ENCODE data around the gene EEF1AKMT2.
"Not testable (repeated sequence)": the region's sequence is repeated elsewhere in the genome, so short reads cannot be mapped to it uniquely, and the experiment has no call there.

Gene EEF1AKMT2

GRCh38 chr10:124826262-124826661 lies 34.6 kb upstream of the EEF1AKMT2 start:
- Histone ChIP-seq H3K4me2 (ENCODE audit: low read depth, low read length, poor library complexity, severe bottlenecking) (no peak overlapping the region), H3K9ac (ENCODE audit: low read length) (no peak overlapping the region), H4K20me1 (ENCODE audit: low read depth, low read length) (no peaks in the 10 kb centered on the region), H3K27me3 (ENCODE audit: low read length) (no peaks in the 10 kb centered on the region), H2AFZ (ENCODE audit: low read depth, low read length, severe bottlenecking) (no peak overlapping the region), H3K27ac (ENCODE audit: low read depth, low read length) (no peak overlapping the region), H3K9me3 (ENCODE audit: insufficient read depth, low read length) (no peaks in the 10 kb centered on the region), H3K36me3 (ENCODE audit: low read length) (peaks cover 33% of the 10 kb centered on the region), H3F3A (ENCODE audit: insufficient read depth) (peaks cover 11% of the 10 kb centered on the region; the same call in 1 of the 2 replicates), H3K9me2 (replicated peaks; ENCODE audit: insufficient read depth, low read length) (no peaks in the 10 kb centered on the region), H3K4me3 (ENCODE audit: insufficient read depth, low read length, poor library complexity, severe bottlenecking) (no peak overlapping the region), H3K79me2 (ENCODE audit: insufficient read depth, low read length) (no peaks in the 10 kb centered on the region)
- TF ChIP-seq CTCF (IDR thresholded peaks at IDR 0.05; ENCODE audit: insufficient read depth, low read length, poor library complexity, severe bottlenecking) (no peak), EZH2phosphoT487 (conservative IDR thresholded peaks at IDR 0.05; ENCODE audit: low read length) (no peak)

- Histone ChIP-seq H3K4me2 (ENCODE audit: low read depth, low read length, poor library complexity, severe bottlenecking) (no peak overlapping the region), H3K9ac (ENCODE audit: low read length) (no peak overlapping the region), H3K79me2 (ENCODE audit: insufficient read depth, low read length) (no peaks in the 10 kb centered on the region), H3F3A (ENCODE audit: insufficient read depth) (peaks cover 11% of the 10 kb centered on the region; the same call in 1 of the 2 replicates), H3K9me2 (replicated peaks; ENCODE audit: insufficient read depth, low read length) (no peaks in the 10 kb centered on the region), H3K4me3 (ENCODE audit: insufficient read depth, low read length, poor library complexity, severe bottlenecking) (no peak overlapping the region), H2AFZ (ENCODE audit: low read depth, low read length, severe bottlenecking) (no peak overlapping the region), H3K27me3 (ENCODE audit: low read length) (no peaks in the 10 kb centered on the region), H3K27ac (ENCODE audit: low read depth, low read length) (no peak overlapping the region), H4K20me1 (ENCODE audit: low read depth, low read length) (no peaks in the 10 kb centered on the region), H3K36me3 (ENCODE audit: low read length) (peaks cover 29% of the 10 kb centered on the region), H3K9me3 (ENCODE audit: insufficient read depth, low read length) (no peaks in the 10 kb centered on the region)
- TF ChIP-seq CTCF (IDR thresholded peaks at IDR 0.05; ENCODE audit: insufficient read depth, low read length, poor library complexity, severe bottlenecking) (no peak), EZH2phosphoT487 (conservative IDR thresholded peaks at IDR 0.05; ENCODE audit: low read length) (no peak)
These were observed 34.0 kb upstream of the EEF1AKMT2 start for GRCh38 chr10:124825702-124826101.

GRCh38 chr10:124824932-124825331 lies 33.2 kb upstream of the EEF1AKMT2 start:
- H2AFZ ChIP-seq (ENCODE audit: low read depth, low read length, severe bottlenecking); H3K9me2 ChIP-seq (replicated peaks; ENCODE audit: insufficient read depth, low read length); H3K27ac ChIP-seq (ENCODE audit: low read depth, low read length); H3K4me3 ChIP-seq (ENCODE audit: insufficient read depth, low read length, poor library complexity, severe bottlenecking); H4K20me1 ChIP-seq (ENCODE audit: low read depth, low read length); H3K9ac ChIP-seq (ENCODE audit: low read length); H3K79me2 ChIP-seq (ENCODE audit: insufficient read depth, low read length); H3K9me3 ChIP-seq (ENCODE audit: insufficient read depth, low read length); H3K27me3 ChIP-seq (ENCODE audit: low read length); H3K4me2 ChIP-seq (ENCODE audit: low read depth, low read length, poor library complexity, severe bottlenecking): not testable (repeated sequence)
- Histone ChIP-seq H3F3A (ENCODE audit: insufficient read depth) (peaks cover 11% of the 10 kb centered on the region; the same call in 1 of the 2 replicates), H3K36me3 (ENCODE audit: low read length) (peaks cover 25% of the 10 kb centered on the region)

- Histone ChIP-seq H3K79me2 (ENCODE audit: insufficient read depth, low read length) (no peaks in the 10 kb centered on the region), H3K9ac (ENCODE audit: low read length) (no peak overlapping the region), H3K4me2 (ENCODE audit: low read depth, low read length, poor library complexity, severe bottlenecking) (no peak overlapping the region), H3K36me3 (ENCODE audit: low read length) (peaks cover 26% of the 10 kb centered on the region), H3K4me3 (ENCODE audit: insufficient read depth, low read length, poor library complexity, severe bottlenecking) (no peak overlapping the region), H3K27ac (ENCODE audit: low read depth, low read length) (no peak overlapping the region), H3K9me2 (replicated peaks; ENCODE audit: insufficient read depth, low read length) (no peaks in the 10 kb centered on the region), H3K9me3 (ENCODE audit: insufficient read depth, low read length) (no peaks in the 10 kb centered on the region), H3K27me3 (ENCODE audit: low read length) (no peaks in the 10 kb centered on the region), H2AFZ (ENCODE audit: low read depth, low read length, severe bottlenecking) (no peak overlapping the region), H4K20me1 (ENCODE audit: low read depth, low read length) (no peaks in the 10 kb centered on the region), H3F3A (ENCODE audit: insufficient read depth) (peaks cover 11% of the 10 kb centered on the region; the same call in 1 of the 2 replicates)
- TF ChIP-seq CTCF (IDR thresholded peaks at IDR 0.05; ENCODE audit: insufficient read depth, low read length, poor library complexity, severe bottlenecking), result no peak
- no peak for TF ChIP-seq EZH2phosphoT487 (conservative IDR thresholded peaks at IDR 0.05; ENCODE audit: low read length)
These were observed 32.8 kb upstream of the EEF1AKMT2 start for GRCh38 chr10:124824507-124824906.

Data from SU-DHL-6 (cell line).